BJ (cell line): Measurements from ENCODE around the gene MYH9. TPM values are rescaled to one million over a fixed set of nuclear protein-coding genes. Genes with fewer than 3 reads are reported as not detected.
"Not testable (repeated sequence)": the region's sequence is repeated elsewhere in the genome, so short reads cannot be mapped to it uniquely, and the experiment has no call there.

Experiments used
- CTCF ChIA-PET: fragments of 350-600 bp; formaldehyde crosslinking; extraction: SDS; loops from one replicate; lab custom pipeline; 2021; ENCODE audit warnings: antibody characterized with exemption, inconsistent platforms; lab: Yijun Ruan, JAX
- POLR2A ChIA-PET: fragments of 300-600 bp; sonication (Branson Sonifier 250); formaldehyde crosslinking; extraction: SDS; loops from one replicate; lab custom pipeline; 2021; ENCODE audit warnings: antibody characterized with exemption; lab: Charles Lee
- DNase-seq: peaks from one replicate; pipeline ENCODE4 v3.0.0-alpha.2; 2011; ENCODE audit warnings: low read depth
- H3K27me3 ChIP-seq: 2 replicates; pipeline ENCODE4 v1.6.0; 2011; ENCODE audit warnings: low read length; ENCODE audit not compliant: control insufficient read depth, insufficient read depth
- H3K36me3 ChIP-seq: 2 replicates; pipeline ENCODE4 v1.5.1; 2011; ENCODE audit warnings: low read length; ENCODE audit not compliant: control insufficient read depth, insufficient read depth
- H3K4me3 ChIP-seq: 2 replicates; pipeline ENCODE4 v1.5.1; 2011; ENCODE audit warnings: low read depth, mild to moderate bottlenecking, control low read depth, low read length
- CTCF ChIP-seq: IDR thresholded peaks from 2 replicates; pipeline ENCODE4 v1.5.1; 2011; ENCODE audit warnings: low read depth, mild to moderate bottlenecking, control low read depth, inconsistent platforms, low read length, moderate library complexity; ENCODE audit not compliant: insufficient read depth
- polyA plus RNA-seq: library from polyadenylated mRNA; depleted of rRNA; stranded (reverse); fragments of >200 nt; gene quantifications from 2 replicates; pipeline ENCODE4 v1.2.3, GENCODE V29; 2011

Gene MYH9
- polyA plus RNA-seq, 1 experiment: 340 TPM

- peak overlapping the region; percentile 23; the same call in 1 of the 2 replicates for H3K4me3 ChIP-seq
- H3K36me3 ChIP-seq: no peaks in the 10 kb centered on the region
- ChIA-PET CTCF (interaction anchor here (0.7 kb wide), 1 partner anchor 110 kb away, joined by 3 read pairs; no protein-coding TSS in a partner anchor), POLR2A (no interaction called here)
- TF ChIP-seq CTCF: no peak
- H3K27me3 ChIP-seq: no peaks in the 10 kb centered on the region
- DNase-seq: no peak
Observed at GRCh38 chr22:36409911-36410756, 22.4 kb upstream of the MYH9 start.

GRCh38 chr22:36409554-36409910 lies 21.8 kb upstream of the MYH9 start:
- H3K4me3 ChIP-seq, DNase-seq, POLR2A ChIA-PET, CTCF ChIA-PET, H3K27me3 ChIP-seq, H3K36me3 ChIP-seq: not testable (repeated sequence)

- Histone ChIP-seq H3K4me3 (no peak overlapping the region), H3K27me3 (no peaks in the 10 kb centered on the region), H3K36me3 (no peaks in the 10 kb centered on the region)
- CTCF ChIA-PET: interaction anchor here (1.2 kb wide), 1 partner anchor 108 kb away, joined by 3 read pairs; no protein-coding TSS in a partner anchor
- no peak for DNase-seq
- POLR2A ChIA-PET: no interaction called here
- TF ChIP-seq CTCF: no peak
Observed at GRCh38 chr22:36409056-36409455, 21.3 kb upstream of the MYH9 start.

GRCh38 chr22:36406721-36407120 lies 19.0 kb upstream of the MYH9 start:
- H3K27me3 ChIP-seq: no peaks in the 10 kb centered on the region
- no peak for TF ChIP-seq CTCF
- H3K4me3 ChIP-seq: no peak overlapping the region
- CTCF ChIA-PET: interaction anchor here (0.8 kb wide), 1 partner anchor 73 kb away, joined by 3 read pairs; no protein-coding TSS in a partner anchor
- POLR2A ChIA-PET: no interaction called here
- H3K36me3 ChIP-seq: no peaks in the 10 kb centered on the region
- DNase-seq: no peak

- no peak for DNase-seq
- Histone ChIP-seq H3K36me3 (no peaks in the 10 kb centered on the region), H3K27me3 (no peaks in the 10 kb centered on the region), H3K4me3 (no peak overlapping the region)
- no peak for TF ChIP-seq CTCF
- CTCF ChIA-PET: interaction anchor here (0.8 to 1.4 kb wide), 3 partner anchors 17 to 74 kb away, joined by 3 read pairs; no protein-coding TSS in a partner anchor
- POLR2A ChIA-PET: interaction anchor here (0.9 kb wide), 1 partner anchor 18 kb away, joined by 6 read pairs; the partner anchor contains the start of gene MYH9
Observed at GRCh38 chr22:36405671-36406538, 18.1 kb upstream of the MYH9 start.
